Neural cell (in vitro differentiated cells): ENCODE measurements around the gene PDE4D. TPM values are rescaled to one million over a fixed set of nuclear protein-coding genes. Genes with fewer than 3 reads are reported as not detected.

Source experiments
- H2AFZ ChIP-seq: fragments of 200-600, 300-800 bp; sonication (generic), shearing (Covaris generic); 2 replicates; pipeline ENCODE4 v1.6.0; 2014; ENCODE audit warnings: low read depth, mild to moderate bottlenecking, antibody characterized with exemption, low read length, moderate library complexity
- H3F3A ChIP-seq: fragments of 200-600 bp; shearing (Covaris generic); 2 replicates; pipeline ENCODE4 v1.6.1; 2016; ENCODE audit warnings: mild to moderate bottlenecking, moderate library complexity, mixed read lengths, antibody characterized with exemption, low read length; ENCODE audit not compliant: insufficient read depth, poor library complexity, severe bottlenecking
- H3K27ac ChIP-seq: fragments of 200-600, 300-800 bp; sonication (generic), shearing (Covaris generic); 2 replicates; pipeline ENCODE4 v1.5.1; 2014; ENCODE audit warnings: mild to moderate bottlenecking, low read length, moderate library complexity
- H3K27me3 ChIP-seq: fragments of 300-800, 200-600 bp; sonication (generic), shearing (Covaris generic); 2 replicates; pipeline ENCODE4 v1.6.0; 2014; ENCODE audit warnings: mild to moderate bottlenecking, low read depth, low read length, moderate library complexity; ENCODE audit not compliant: insufficient read depth
- H3K36me3 ChIP-seq: fragments of 300-800, 200-600 bp; sonication (generic), shearing (Covaris generic); 2 replicates; pipeline ENCODE4 v1.5.1; 2014; ENCODE audit warnings: mild to moderate bottlenecking, antibody characterized with exemption, low read length, moderate library complexity; ENCODE audit not compliant: insufficient read depth
- H3K4me2 ChIP-seq: fragments of 300-800, 200-600 bp; sonication (generic), shearing (Covaris generic); 2 replicates; pipeline ENCODE4 v1.6.0; 2014; ENCODE audit warnings: mild to moderate bottlenecking, low read length
- H3K4me3 ChIP-seq: fragments of 300-800, 200-600 bp; sonication (generic), shearing (Covaris generic); 2 replicates; pipeline ENCODE4 v1.5.1; 2014; ENCODE audit warnings: mild to moderate bottlenecking, low read length, moderate library complexity
- H3K79me2 ChIP-seq: fragments of 200-600 bp; shearing (Covaris generic); replicated peaks from 2 replicates; pipeline ENCODE4 v1.6.0; 2014; ENCODE audit warnings: mild to moderate bottlenecking, low read length, moderate library complexity; ENCODE audit not compliant: insufficient read depth
- H3K9ac ChIP-seq: fragments of 300-800, 200-600 bp; sonication (generic), shearing (Covaris generic); 2 replicates; pipeline ENCODE4 v1.6.1; 2016; ENCODE audit warnings: mild to moderate bottlenecking, low read length, mixed read lengths
- H3K9me2 ChIP-seq: fragments of 200-600 bp; shearing (Covaris generic); 2 replicates; pipeline ENCODE4 v1.6.1; 2016; ENCODE audit warnings: mild to moderate bottlenecking, low read length, mixed read lengths; ENCODE audit not compliant: insufficient read depth
- H3K9me3 ChIP-seq: fragments of 200-600, 300-800 bp; sonication (generic), shearing (Covaris generic); 2 replicates; pipeline ENCODE4 v1.6.1; 2016; ENCODE audit warnings: mild to moderate bottlenecking, mixed run types, low read length, moderate library complexity, mixed read lengths
- H4K20me1 ChIP-seq: fragments of 200-600 bp; shearing (Covaris generic); 2 replicates; pipeline ENCODE4 v1.6.1; 2016; ENCODE audit warnings: mild to moderate bottlenecking, mixed run types; ENCODE audit not compliant: insufficient read depth
- CTCF ChIP-seq: fragments of 450-650 bp; IDR thresholded peaks from 2 replicates; pipeline ENCODE4 v1.5.1; 2014; ENCODE audit warnings: antibody characterized with exemption, mild to moderate bottlenecking, moderate library complexity; ENCODE audit not compliant: poor library complexity, severe bottlenecking
- EP300 ChIP-seq: fragments of 450-650 bp; conservative IDR thresholded peaks from 2 replicates; pipeline ENCODE4 v1.6.1; 2014; ENCODE audit warnings: antibody characterized with exemption, mild to moderate bottlenecking, moderate library complexity; ENCODE audit not compliant: poor library complexity, severe bottlenecking
- EZH2 ChIP-seq: fragments of 200-600, 300-800 bp; shearing (Covaris generic), sonication (generic); IDR thresholded peaks from 2 replicates; pipeline ENCODE4 v1.6.1; 2014; ENCODE audit warnings: antibody characterized with exemption, low read length, borderline replicate concordance, mild to moderate bottlenecking; ENCODE audit not compliant: insufficient read depth, poor library complexity, severe bottlenecking
- MXI1 ChIP-seq: fragments of 450-650 bp; conservative IDR thresholded peaks from 2 replicates; pipeline ENCODE4 v1.6.1; 2014; ENCODE audit warnings: antibody characterized with exemption, mild to moderate bottlenecking; ENCODE audit not compliant: poor library complexity, severe bottlenecking
- POLR2AphosphoS5 ChIP-seq: IDR thresholded peaks from 2 replicates; pipeline ENCODE4 v1.6.1; 2012
- RAD21 ChIP-seq: fragments of 450-650 bp; conservative IDR thresholded peaks from 2 replicates; pipeline ENCODE4 v1.6.1; 2014; ENCODE audit warnings: antibody characterized with exemption, mild to moderate bottlenecking, moderate library complexity
- REST ChIP-seq: IDR thresholded peaks from 2 replicates; pipeline ENCODE4 v1.6.1; 2012; ENCODE audit warnings: borderline replicate concordance
- SMC3 ChIP-seq: fragments of 450-650 bp; conservative IDR thresholded peaks from 2 replicates; pipeline ENCODE4 v1.6.1; 2014; ENCODE audit warnings: antibody characterized with exemption, mild to moderate bottlenecking, moderate library complexity; ENCODE audit not compliant: poor library complexity
- TAF1 ChIP-seq: IDR thresholded peaks from 2 replicates; pipeline ENCODE4 v1.6.1; 2012; ENCODE audit warnings: low read depth
- polyA plus RNA-seq: library from polyadenylated mRNA; depleted of rRNA; stranded (reverse); fragments of >200 nt; gene quantifications from 2 replicates; pipeline ENCODE4 v1.2.3, GENCODE V29; 2014

The PDE4D gene
- polyA plus RNA-seq, 1 donor from 2014 or later, result 42.8 TPM

GRCh38 chr5:59722874-59723273 lies 170.7 kb downstream of the PDE4D start (continued):
- TF ChIP-seq CTCF, result no peak
- no peak for TF ChIP-seq EP300

- Histone ChIP-seq H3K79me2 (no peaks in the 10 kb centered on the region), H3K4me3 (peak overlapping the region; percentile 1), H3K9me2 (no peaks in the 10 kb centered on the region), H3K36me3 (no peaks in the 10 kb centered on the region), H2AFZ (no peak overlapping the region), H3K9me3 (no peaks in the 10 kb centered on the region), H3K9ac (no peak overlapping the region), H3K27ac (peak overlapping the region; percentile 13), H3F3A (no peaks in the 10 kb centered on the region), H3K4me2 (no peak overlapping the region), H4K20me1 (no peaks in the 10 kb centered on the region), H3K27me3 (no peaks in the 10 kb centered on the region)
- TF ChIP-seq EP300 (peak; percentile 28), EZH2 (no peak)
Measured at GRCh38 chr5:59721741-59722140, 171.8 kb downstream of the PDE4D start.

- no peak for TF ChIP-seq CTCF
- no peak for TF ChIP-seq MXI1
- no peak for TF ChIP-seq RAD21
- TF ChIP-seq REST, result no peak
- TF ChIP-seq EZH2, result no peak
- TF ChIP-seq EP300, result no peak
- TF ChIP-seq TAF1, result no peak
- no peak for TF ChIP-seq SMC3
- no peak for TF ChIP-seq POLR2AphosphoS5
- no peaks in the 10 kb centered on the region for H3F3A ChIP-seq
- H3K27me3 ChIP-seq, result no peaks in the 10 kb centered on the region
- H3K9me3 ChIP-seq, result no peaks in the 10 kb centered on the region
- H3K36me3 ChIP-seq, result no peaks in the 10 kb centered on the region
- H3K4me3 ChIP-seq, result no peak overlapping the region
- no peak overlapping the region for H3K9ac ChIP-seq
- no peak overlapping the region for H3K27ac ChIP-seq
- no peaks in the 10 kb centered on the region for H4K20me1 ChIP-seq
- H3K79me2 ChIP-seq, result no peaks in the 10 kb centered on the region
- no peak overlapping the region for H2AFZ ChIP-seq
- H3K9me2 ChIP-seq, result no peaks in the 10 kb centered on the region
- H3K4me2 ChIP-seq, result no peak overlapping the region
Measured at GRCh38 chr5:59720063-59720462, 173.5 kb downstream of the PDE4D start.
